Measurements from ENCODE around the gene ZNF518A. TPM values are rescaled to one million over a fixed set of nuclear protein-coding genes. Genes with fewer than 3 reads are reported as not detected.

ZNF518A gene
- total and polyA plus RNA-seq, 9 of the 15 experiments (the other 6 are each of a cell fraction or from before 2014, with no cell fraction given) = 6.3 to 30.0 (median 17.4) TPM

DNA sequence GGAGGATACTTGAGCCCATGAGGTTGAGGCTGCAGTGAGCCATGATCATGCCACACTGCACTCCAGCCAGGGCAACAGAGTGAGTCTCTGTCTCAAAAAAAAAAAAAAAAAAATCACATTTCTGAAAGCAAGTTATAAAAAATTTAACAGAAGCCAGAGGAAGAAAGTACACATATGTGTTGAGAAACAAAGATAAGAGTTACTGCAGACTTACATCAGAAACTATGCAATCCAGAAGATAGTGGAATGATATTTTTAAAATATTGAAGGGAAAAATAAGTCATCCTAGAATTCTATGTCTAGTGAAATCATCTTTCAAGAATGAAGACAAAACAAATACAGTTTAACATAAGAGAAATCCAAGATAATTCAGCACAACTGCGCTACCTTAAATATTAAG, 46.9 kb downstream of the ZNF518A start (continued):
- TF ChIP-seq EWSR1 (IDR thresholded peaks at IDR 0.05; ENCODE audit: borderline replicate concordance, low read depth, partially characterized antibody) (no peak), ETS2 (tag; IDR thresholded peaks at IDR 0.05; ENCODE audit: borderline replicate concordance, poor library complexity, severe bottlenecking) (no peak)

GRCh38 chr10:96188421-96188820, 58.3 kb downstream of the ZNF518A start:
- ATAC-seq (no peak), FAIRE-seq (no peak), DNase-seq (ENCODE audit: extremely low read depth in 1 of 4, low spot score in 3 of 4) (no peak)
- BruUV-seq (replicated peaks) = no TSS peak
- ChIA-PET POLR2A (no interaction called here), CTCF (ENCODE audit: low intra/inter-chr PET ratio) (no interaction called here)
- no peaks in the 10 kb centered on the region for H3K9me1 ChIP-seq (ENCODE audit: control insufficient read depth, insufficient read depth, low read length)
- H3K27ac ChIP-seq (ENCODE audit: extremely low read depth, low read depth, low read length) = no peak overlapping the region
- WGBS (ENCODE audit: insufficient coverage, low coverage, missing lambda C conversion rate) = 3% methylated on average over 2 of the region's 2 CpGs
- no peaks in the 10 kb centered on the region for H3K4me1 ChIP-seq (replicated peaks in 1 of 2; ENCODE audit: control insufficient read depth in 2 of 2, insufficient read depth in 2 of 2, low read length in 2 of 2)
- no peak overlapping the region for H3K4me3 ChIP-seq
- H3K36me3 ChIP-seq (ENCODE audit: control insufficient read depth, insufficient read depth, low read length) = no peaks in the 10 kb centered on the region
- H3K27me3 ChIP-seq (ENCODE audit: control insufficient read depth in 2 of 2, insufficient read depth in 2 of 2, low read length in 2 of 2) = no peaks in the 10 kb centered on the region
- H4K20me1 ChIP-seq (replicated peaks; ENCODE audit: control insufficient read depth, insufficient read depth, low read length) = no peaks in the 10 kb centered on the region
- in situ Hi-C loops (cut with MboI) (no loop called here), intact Hi-C loops (cut with micrococcal nuclease) (no loop called here)
- no peak overlapping the region for H3K4me2 ChIP-seq (ENCODE audit: insufficient read depth, low read length)
- no peaks in the 10 kb centered on the region for H3K79me2 ChIP-seq (ENCODE audit: control insufficient read depth, insufficient read depth, low read length)
- no peak overlapping the region for H3K9ac ChIP-seq (ENCODE audit: insufficient read depth in 1 of 2, low read depth in 2 of 2, low read length in 2 of 2)
- H2AFZ ChIP-seq (ENCODE audit: low read depth, low read length) = no peak overlapping the region
- no peaks in the 10 kb centered on the region for H3K9me3 ChIP-seq (replicated peaks; ENCODE audit: control insufficient read depth, insufficient read depth, low read depth, low read length)
- TF ChIP-seq GABPA (tag; conservative IDR thresholded peaks at IDR 0.05; ENCODE audit: low read depth) = no peak
- TF ChIP-seq GATA2 (CRISPR knock-in tag; IDR thresholded peaks at IDR 0.05) = no peak
- no peak for TF ChIP-seq CHD4 (IDR thresholded peaks at IDR 0.05; ENCODE audit: insufficient read depth, insufficient replicate concordance, low read depth, low read length, poor library complexity, severe bottlenecking)
- TF ChIP-seq, protein P1, sequence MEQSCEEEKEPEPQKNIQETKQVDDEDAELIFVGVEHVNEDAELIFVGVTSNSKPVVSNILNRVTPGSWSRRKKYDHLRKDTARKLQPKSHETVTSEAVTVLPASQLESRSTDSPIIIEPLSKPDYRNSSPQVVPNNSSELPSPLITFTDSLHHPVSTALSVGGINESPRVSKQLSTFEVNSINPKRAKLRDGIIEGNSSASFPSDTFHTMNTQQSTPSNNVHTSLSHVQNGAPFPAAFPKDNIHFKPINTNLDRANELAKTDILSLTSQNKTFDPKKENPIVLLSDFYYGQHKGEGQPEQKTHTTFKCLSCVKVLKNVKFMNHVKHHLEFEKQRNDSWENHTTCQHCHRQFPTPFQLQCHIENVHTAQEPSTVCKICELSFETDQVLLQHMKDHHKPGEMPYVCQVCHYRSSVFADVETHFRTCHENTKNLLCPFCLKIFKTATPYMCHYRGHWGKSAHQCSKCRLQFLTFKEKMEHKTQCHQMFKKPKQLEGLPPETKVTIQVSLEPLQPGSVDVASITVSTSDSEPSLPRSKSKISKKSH (CRISPR knock-in tag; IDR thresholded peaks at IDR 0.05) = no peak
- TF ChIP-seq, protein P2, sequence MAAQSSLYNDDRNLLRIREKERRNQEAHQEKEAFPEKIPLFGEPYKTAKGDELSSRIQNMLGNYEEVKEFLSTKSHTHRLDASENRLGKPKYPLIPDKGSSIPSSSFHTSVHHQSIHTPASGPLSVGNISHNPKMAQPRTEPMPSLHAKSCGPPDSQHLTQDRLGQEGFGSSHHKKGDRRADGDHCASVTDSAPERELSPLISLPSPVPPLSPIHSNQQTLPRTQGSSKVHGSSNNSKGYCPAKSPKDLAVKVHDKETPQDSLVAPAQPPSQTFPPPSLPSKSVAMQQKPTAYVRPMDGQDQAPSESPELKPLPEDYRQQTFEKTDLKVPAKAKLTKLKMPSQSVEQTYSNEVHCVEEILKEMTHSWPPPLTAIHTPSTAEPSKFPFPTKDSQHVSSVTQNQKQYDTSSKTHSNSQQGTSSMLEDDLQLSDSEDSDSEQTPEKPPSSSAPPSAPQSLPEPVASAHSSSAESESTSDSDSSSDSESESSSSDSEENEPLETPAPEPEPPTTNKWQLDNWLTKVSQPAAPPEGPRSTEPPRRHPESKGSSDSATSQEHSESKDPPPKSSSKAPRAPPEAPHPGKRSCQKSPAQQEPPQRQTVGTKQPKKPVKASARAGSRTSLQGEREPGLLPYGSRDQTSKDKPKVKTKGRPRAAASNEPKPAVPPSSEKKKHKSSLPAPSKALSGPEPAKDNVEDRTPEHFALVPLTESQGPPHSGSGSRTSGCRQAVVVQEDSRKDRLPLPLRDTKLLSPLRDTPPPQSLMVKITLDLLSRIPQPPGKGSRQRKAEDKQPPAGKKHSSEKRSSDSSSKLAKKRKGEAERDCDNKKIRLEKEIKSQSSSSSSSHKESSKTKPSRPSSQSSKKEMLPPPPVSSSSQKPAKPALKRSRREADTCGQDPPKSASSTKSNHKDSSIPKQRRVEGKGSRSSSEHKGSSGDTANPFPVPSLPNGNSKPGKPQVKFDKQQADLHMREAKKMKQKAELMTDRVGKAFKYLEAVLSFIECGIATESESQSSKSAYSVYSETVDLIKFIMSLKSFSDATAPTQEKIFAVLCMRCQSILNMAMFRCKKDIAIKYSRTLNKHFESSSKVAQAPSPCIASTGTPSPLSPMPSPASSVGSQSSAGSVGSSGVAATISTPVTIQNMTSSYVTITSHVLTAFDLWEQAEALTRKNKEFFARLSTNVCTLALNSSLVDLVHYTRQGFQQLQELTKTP (IDR thresholded peaks at IDR 0.05; ENCODE audit: low read depth in 1 of 2, partially characterized antibody in 2 of 2) = no peak
- TF ChIP-seq ZNF24 (IDR thresholded peaks at IDR 0.05) = no peak
- no peak for TF ChIP-seq KLF10 (CRISPR knock-in tag; IDR thresholded peaks at IDR 0.05)
- no peak for TF ChIP-seq ZNF41 (CRISPR knock-in tag; conservative IDR thresholded peaks at IDR 0.05)
- TF ChIP-seq MLLT1 (IDR thresholded peaks at IDR 0.05) = no peak
- no peak for TF ChIP-seq PPARD (CRISPR knock-in tag; IDR thresholded peaks at IDR 0.05)
- TF ChIP-seq ZNF57 (CRISPR knock-in tag; IDR thresholded peaks at IDR 0.05) = no peak
- TF ChIP-seq L3MBTL2 (IDR thresholded peaks at IDR 0.05) = no peak
- TF ChIP-seq C11orf30 (IDR thresholded peaks at IDR 0.05; ENCODE audit: low read depth) = no peak
- no peak for TF ChIP-seq CBFB (CRISPR knock-in tag; IDR thresholded peaks at IDR 0.05)
